HepG2 (cell line): ENCODE data around the gene GPR62. TPM values are rescaled to one million over a fixed set of nuclear protein-coding genes. Genes with fewer than 3 reads are reported as not detected.

Experiments used
- CHCHD3 ChIP-seq: sonication (generic); formaldehyde crosslinking; IDR thresholded peaks from 2 replicates; pipeline ENCODE4 v1.8.0; 2022; ENCODE audit warnings: mild to moderate bottlenecking, missing genetic modification reagents, moderate library complexity
- DZIP1 ChIP-seq: sonication (generic); formaldehyde crosslinking; IDR thresholded peaks from 2 replicates; pipeline ENCODE4 v1.5.0; 2020; ENCODE audit warnings: mild to moderate bottlenecking, missing genetic modification reagents
- GFI1 ChIP-seq: sonication (generic); formaldehyde crosslinking; IDR thresholded peaks from 2 replicates; pipeline ENCODE4 v1.5.0; 2020; ENCODE audit warnings: missing genetic modification reagents, mild to moderate bottlenecking, borderline replicate concordance
- HDAC6 ChIP-seq: fragments of 200-600 bp; sonication (generic); IDR thresholded peaks from 2 replicates; pipeline ENCODE4 v1.7.0; 2017; ENCODE audit warnings: mild to moderate bottlenecking, antibody characterized with exemption, low read length, low read depth
- HES4 ChIP-seq: sonication (generic); formaldehyde crosslinking; IDR thresholded peaks from 2 replicates; pipeline ENCODE4 v1.9.0; 2021; ENCODE audit warnings: mild to moderate bottlenecking, missing genetic modification reagents, borderline replicate concordance
- HMG20A ChIP-seq: IDR thresholded peaks from 2 replicates; pipeline ENCODE4 v1.6.1; 2016; ENCODE audit warnings: borderline replicate concordance
- HNF4A ChIP-seq: sonication (generic); formaldehyde crosslinking; IDR thresholded peaks from 2 replicates; pipeline ENCODE4 v1.4.0; 2020; ENCODE audit warnings: missing genetic modification reagents
- ISL2 ChIP-seq: sonication (generic); formaldehyde crosslinking; IDR thresholded peaks from 2 replicates; pipeline ENCODE4 v1.5.0; 2020; ENCODE audit warnings: missing genetic modification reagents
- KLF16 ChIP-seq, 2 experiments: sonication (generic) in 1 of 2; formaldehyde crosslinking in 1 of 2; IDR thresholded peaks; 2 replicates each; pipeline versions ENCODE4 v1.6.1 to v1.8.0; 2016 to 2023; ENCODE audit warnings: missing genetic modification reagents in 2 of 2, missing compliant biosample characterization in 1 of 2
- MAFK ChIP-seq, 2 experiments: IDR thresholded peaks in 1 of 2; conservative IDR thresholded peaks in 1 of 2; 2 replicates each; pipeline ENCODE4 v1.6.1; 2011; ENCODE audit warnings: improper control_type of control experiment in 2 of 2, low read length in 2 of 2
- MEIS1 ChIP-seq: sonication (generic); formaldehyde crosslinking; IDR thresholded peaks from 2 replicates; pipeline ENCODE4 v1.9.0; 2021; ENCODE audit warnings: mild to moderate bottlenecking, missing genetic modification reagents, moderate library complexity, borderline replicate concordance
- NAIF1 ChIP-seq: sonication (generic); formaldehyde crosslinking; IDR thresholded peaks from 2 replicates; pipeline ENCODE4 v1.5.0; 2020; ENCODE audit warnings: mild to moderate bottlenecking, missing genetic modification reagents, borderline replicate concordance
- PTBP1 ChIP-seq: fragments of 200-400 bp; formaldehyde crosslinking; IDR thresholded peaks from 2 replicates; pipeline ENCODE4 v1.6.1; 2018; ENCODE audit warnings: low read length, low read depth; ENCODE audit not compliant: poor library complexity, severe bottlenecking
- SATB2 ChIP-seq: sonication (generic); formaldehyde crosslinking; IDR thresholded peaks from 2 replicates; pipeline ENCODE4 v1.5.0; 2020; ENCODE audit warnings: missing genetic modification reagents
- SKI ChIP-seq: fragments of 450-650 bp; IDR thresholded peaks from one replicate; pipeline ENCODE4 v1.6.1; 2018; ENCODE audit warnings: mild to moderate bottlenecking; ENCODE audit not compliant: partially characterized antibody
- SP140L ChIP-seq: sonication (generic); formaldehyde crosslinking; IDR thresholded peaks from 2 replicates; pipeline ENCODE4 v1.4.0; 2020; ENCODE audit warnings: missing genetic modification reagents, borderline replicate concordance
- SRSF4 ChIP-seq: fragments of 200-400 bp; formaldehyde crosslinking; IDR thresholded peaks from one replicate; pipeline ENCODE4 v1.6.1; 2018; ENCODE audit warnings: mild to moderate bottlenecking, low read depth, low read length, moderate library complexity; ENCODE audit not compliant: poor library complexity, severe bottlenecking
- STAT6 ChIP-seq: sonication (generic); formaldehyde crosslinking; IDR thresholded peaks from 2 replicates; pipeline ENCODE4 v1.4.0; 2020; ENCODE audit warnings: missing genetic modification reagents, mild to moderate bottlenecking, borderline replicate concordance
- TEAD2 ChIP-seq: sonication (generic); formaldehyde crosslinking; IDR thresholded peaks from 2 replicates; pipeline ENCODE4 v1.9.0; 2021; ENCODE audit warnings: missing genetic modification reagents
- ZBTB43 ChIP-seq: sonication (generic); formaldehyde crosslinking; conservative IDR thresholded peaks from 2 replicates; pipeline ENCODE4 v1.4.0; 2020; ENCODE audit warnings: missing genetic modification reagents
- ZEB1 ChIP-seq: IDR thresholded peaks from 2 replicates; pipeline ENCODE4 v1.6.1; 2012; ENCODE audit warnings: mild to moderate bottlenecking, low read depth, inconsistent platforms; ENCODE audit not compliant: insufficient replicate concordance
- ZNF225 ChIP-seq: sonication (generic); formaldehyde crosslinking; IDR thresholded peaks from 2 replicates; pipeline ENCODE4 v1.4.0; 2020; ENCODE audit warnings: mild to moderate bottlenecking, missing genetic modification reagents
- ZNF260 ChIP-seq: sonication (generic); formaldehyde crosslinking; IDR thresholded peaks from 2 replicates; pipeline ENCODE4 v1.4.0; 2020; ENCODE audit warnings: missing genetic modification reagents, low read depth, mild to moderate bottlenecking, borderline replicate concordance
- ZNF558 ChIP-seq: sonication (generic); formaldehyde crosslinking; IDR thresholded peaks from 2 replicates; pipeline ENCODE4 v1.9.0; 2022; ENCODE audit warnings: mild to moderate bottlenecking, missing genetic modification reagents, borderline replicate concordance
- ZNF563 ChIP-seq: sonication (generic); formaldehyde crosslinking; IDR thresholded peaks from 2 replicates; pipeline ENCODE4 v1.8.0; 2022; ENCODE audit warnings: mild to moderate bottlenecking, moderate library complexity, missing genetic modification reagents
- polyA plus RNA-seq, 8 experiments: library from polyadenylated mRNA; depleted of rRNA in 3 of 8; stranded (reverse) in 7 of 8; unstranded in 1 of 8; fragments of >200 nt; fragmentation: Illumina TruSeq in 4 of 8; extraction: Trizol in 4 of 8; gene quantifications; 2 replicates each; pipeline versions ENCODE4 v1.2.1 to v1.2.3, GENCODE V29; 2011 to 2016; ENCODE audit warnings: low read depth in 4 of 8, missing spikeins in 1 of 8, mixed read lengths in 1 of 8; ENCODE audit not compliant: insufficient read depth in 1 of 8
- total RNA-seq, 5 experiments: library from RNA; depleted of rRNA; stranded (reverse); fragments of >200 nt; fragmentation: Illumina TruSeq; extraction: Trizol; gene quantifications; 2 replicates each; pipeline ENCODE4 v1.2.3, GENCODE V29; 2016; ENCODE audit warnings: low read depth in 1 of 5

The GPR62 gene
- total and polyA plus RNA-seq, 2 of the 13 experiments (the other 11 are each of a cell fraction or from before 2014, with no cell fraction given), result not detected

GRCh38 chr3:51982352-51982837 is 27.2 kb downstream of the GPR62 start (continued):
- TF ChIP-seq ZEB1 (peak; percentile 81), KLF16 (CRISPR knock-in tag; IDR thresholded peaks at IDR 0.05) (peak in 1 of 2 experiments; percentile 20; a peak in 1 of 4 replicates), SATB2 (no peak), ZNF225 (CRISPR knock-in tag) (no peak; the same call in 1 of the 2 replicates), MAFK (conservative IDR thresholded peaks at IDR 0.05 in 1 of 2, IDR thresholded peaks at IDR 0.05 in 1 of 2; ENCODE audit: low read length in 2 of 2) (peak; percentile 63 to 75), ZNF260 (CRISPR knock-in tag) (no peak), HNF4A (peak; percentile 98), ZNF558 (CRISPR knock-in tag) (no peak; the same call in 1 of the 2 replicates), HMG20A (CRISPR knock-in tag) (peak; percentile 48; the same call in 1 of the 2 replicates), SP140L (no peak), MEIS1 (CRISPR knock-in tag) (no peak), ISL2 (CRISPR knock-in tag) (no peak), TEAD2 (CRISPR knock-in tag) (no peak), SRSF4 (no peak), GFI1 (CRISPR knock-in tag) (no peak), NAIF1 (CRISPR knock-in tag) (0 out of 2 replicates have a peak, but pooled peaks have one; percentile 18), HES4 (CRISPR knock-in tag) (no peak), CHCHD3 (no peak), ZNF563 (CRISPR knock-in tag) (no peak), STAT6 (CRISPR knock-in tag) (no peak; the same call in 1 of the 2 replicates), HDAC6 (no peak), SKI (peak; percentile 61), DZIP1 (CRISPR knock-in tag) (no peak), PTBP1 (no peak), ZBTB43 (CRISPR knock-in tag) (peak; percentile 70; the same call in 1 of the 2 replicates)
